Heart right ventricle (tissue), 16 donors: Measurements from ENCODE around the gene MBNL2. TPM values are rescaled to one million over a fixed set of nuclear protein-coding genes. Genes with fewer than 3 reads are reported as not detected.

Experiments
- ATAC-seq, 8 donors: fragments of 200-7000 bp; cut with Tn5 transposase; one replicate each; pipeline ENCODE4 v1.9.1; 2020; ENCODE audit warnings: mild to moderate bottlenecking in 8 of 8, moderate library complexity in 8 of 8, moderate number of reproducible peaks in 1 of 8
- DNase-seq, 2 donors: peaks; one replicate each; pipeline ENCODE4 v3.0.0-alpha.2; 2020
- H3K27ac ChIP-seq, 10 donors: fragments of 200-600 bp; sonication (generic) in 2 of 10; one replicate each; pipeline versions ENCODE4 v1.5.0 to v1.8.0; 2020 to 2022; ENCODE audit warnings: mild to moderate bottlenecking in 3 of 10
- H3K27me3 ChIP-seq, 7 donors: fragments of 200-600 bp; one replicate each; pipeline ENCODE4 v1.8.0; 2021 to 2022; ENCODE audit warnings: mild to moderate bottlenecking in 2 of 7
- H3K36me3 ChIP-seq, 9 donors: fragments of 200-600 bp; sonication (generic) in 1 of 9; one replicate each; pipeline versions ENCODE4 v1.5.0 to v1.8.0; 2020 to 2022; ENCODE audit warnings: mild to moderate bottlenecking in 2 of 9
- H3K4me1 ChIP-seq, 9 donors: fragments of 200-600 bp; sonication (generic) in 1 of 9; one replicate each; pipeline versions ENCODE4 v1.5.0 to v1.8.0; 2020 to 2022; ENCODE audit warnings: mild to moderate bottlenecking in 4 of 9
- H3K4me3 ChIP-seq, 10 donors: fragments of 200-600 bp; sonication (generic) in 2 of 10; one replicate each; pipeline versions ENCODE4 v1.5.0 to v1.8.0; 2020 to 2022; ENCODE audit warnings: mild to moderate bottlenecking in 7 of 10, moderate library complexity in 2 of 10
- H3K9me3 ChIP-seq, 11 donors: fragments of 200-600 bp in 10 of 11; sonication (generic) in 2 of 11; one replicate each; pipeline versions ENCODE4 v1.5.0 to v1.8.0; 2013 to 2022; ENCODE audit warnings: mild to moderate bottlenecking in 2 of 11, control low read depth in 1 of 11, moderate library complexity in 1 of 11
- CTCF ChIP-seq, 9 donors: fragments of 200-600 bp; sonication (generic) in 2 of 9; IDR thresholded peaks; one replicate each; pipeline versions ENCODE4 v1.5.0 to v1.8.0; 2021 to 2022; ENCODE audit warnings: antibody characterized with exemption in 9 of 9, mild to moderate bottlenecking in 5 of 9, moderate library complexity in 1 of 9
- WGBS, 2 donors: extraction: QIAGEN DNeasy Blood & Tissue Kit; methylation state at CpG; one replicate each; pipeline ENCODE4 v1.1.7; 2013; ENCODE audit warnings: inconsistent platforms in 1 of 2; 5-methylcytosine and 5-hydroxymethylcytosine counted together
- intact Hi-C, 10 donors: fragments of 100-400 bp; cut with DNase I; formaldehyde crosslinking; loops; one replicate each; pipeline versions ENCODE4 v1.11.1 to v1.14.2; 2022
- polyA plus RNA-seq, 2 donors: library from polyadenylated mRNA; stranded (reverse); fragments of 200-250 nt; gene quantifications; one replicate each; pipeline ENCODE4 v1.2.3, GENCODE V29; 2013
- total RNA-seq, 10 donors: library from RNA; stranded (reverse); fragmentation: NEBNext Ultra II Directional in 3 of 10; extraction: Animal tissue kit (Norgen Biotek cat#: 25700) in 3 of 10; gene quantifications; one replicate each; pipeline versions ENCODE4 v1.2.1 to v1.2.4, GENCODE V29; 2021 to 2023
- donor health status: Arrhythmogenic right ventricular cardiomyopathy.
- donor health status: ischemic (EF 13 %, LVEDD 7.1; RV severe dilation, severe dysfunction).
- donor health status: healthy with polysubstance abuse.
- donor health status: DM: no; HTN: yes; CAD: no.
- donor health status: DM: no; HTN: no; CAD: no.
- donor health status: ischemic (EF 25% LVEDD 6.9; RV normal size, moderate dysfunction).
- donor health status: ischemic (EF 25% LVEDD 5.7; RV mildly dilated, moderate dysfunction).
- donor health status: healthy.
- donor health status: DM: yes; HTN: yes; CAD: no.
- donor health status: Ischemic cardiomyopathy.
- donor health status: ischemic (EF 35%, LVEDD 5.7; RV mildly dilated, moderate dysfunction).
- donor health status: nonischemic (EF 11% LVEDD 7.7; RV severe dilation, severe dysfunction).
- donor health status: DM: yes; HTN: yes; CAD: no.
- donor health status: PGD.
- donor health status: ischemic (EF 29% LVEDD 5.4; RV normal size, mild dysfunction).
- donor health status: nonischemic (EF 23%, LVEDD 6.1; RV moderate dilation, normal function).

Gene MBNL2
- total and polyA plus RNA-seq, 12 donors, result 17.2 to 95.0 (median 83.2) TPM

- WGBS, 2 donors, result 67 to 72% methylated on average over 7 of the region's 7 CpGs
- intact Hi-C loops, result loop anchor here in 5 of 10 donors (5.0 to 10.0 kb wide), 4 partner anchors 118 to 228 kb away; partner anchors contain the start of gene MBNL2 (in 3 of the 5)
- peak in 1 of 8 donors; percentile 23 for ATAC-seq
- peak overlapping the region in 9 of 10 donors; percentile 42 to 81 (median 70) for H3K27ac ChIP-seq
- no peak for DNase-seq
- H3K27me3 ChIP-seq, result no peaks in the 10 kb centered on the region
- peaks cover 0 to 50% (median 8%) of the 10 kb centered on the region in 9 donors for H3K36me3 ChIP-seq
- H3K4me3 ChIP-seq, result no peak overlapping the region
- H3K4me1 ChIP-seq, result peaks cover 0 to 75% (median 41%) of the 10 kb centered on the region in 9 donors
- no peak for TF ChIP-seq CTCF (IDR thresholded peaks at IDR 0.05)
- no peaks in the 10 kb centered on the region for H3K9me3 ChIP-seq
Observed at GRCh38 chr13:97339988-97340749, 118.0 kb downstream of the MBNL2 start.

- no peaks in the 10 kb centered on the region for H3K9me3 ChIP-seq
- ATAC-seq, result no peak
- H3K4me3 ChIP-seq, result no peak overlapping the region
- H3K4me1 ChIP-seq, result peaks cover 0 to 65% (median 35%) of the 10 kb centered on the region in 9 donors
- peaks cover 0 to 48% (median 8%) of the 10 kb centered on the region in 9 donors for H3K36me3 ChIP-seq
- no peak for TF ChIP-seq CTCF (IDR thresholded peaks at IDR 0.05)
- H3K27me3 ChIP-seq, result no peaks in the 10 kb centered on the region
- intact Hi-C loops, result loop anchor here in 4 of 10 donors (5.0 to 10.0 kb wide), 4 partner anchors 119 to 229 kb away; partner anchors contain the start of gene MBNL2 (in 2 of the 4)
- H3K27ac ChIP-seq, result peak overlapping the region in 4 of 10 donors; percentile 19 to 81 (median 52)
- WGBS, 2 donors, result 88 to 94% methylated on average over 1 of the region's 1 CpG
- DNase-seq, result no peak
Observed at GRCh38 chr13:97341135-97341534, 119.0 kb downstream of the MBNL2 start.

GRCh38 chr13:97342136-97342535 is 120.0 kb downstream of the MBNL2 start:
- no peak overlapping the region for H3K4me3 ChIP-seq
- WGBS, 2 donors, result 82 to 84% methylated on average over 2 of the region's 2 CpGs
- no peak for TF ChIP-seq CTCF (IDR thresholded peaks at IDR 0.05)
- ATAC-seq (no peak), DNase-seq (no peak)
- peaks cover 0 to 47% (median 9%) of the 10 kb centered on the region in 9 donors for H3K36me3 ChIP-seq
- H3K27me3 ChIP-seq, result no peaks in the 10 kb centered on the region
- peak overlapping the region in 3 of 10 donors; percentile 4 to 81 (median 31) for H3K27ac ChIP-seq
- H3K9me3 ChIP-seq, result no peaks in the 10 kb centered on the region
- intact Hi-C loops, result loop anchor here in 4 of 10 donors (5.0 to 10.0 kb wide), 4 partner anchors 120 to 230 kb away; partner anchors contain the start of gene MBNL2 (in 2 of the 4)
- H3K4me1 ChIP-seq, result peaks cover 0 to 65% (median 35%) of the 10 kb centered on the region in 9 donors

GRCh38 chr13:97342936-97343335 is 120.8 kb downstream of the MBNL2 start:
- peak overlapping the region in 4 of 10 donors; percentile 0 to 81 (median 16) for H3K27ac ChIP-seq
- peaks cover 0 to 49% (median 12%) of the 10 kb centered on the region in 9 donors for H3K36me3 ChIP-seq
- intact Hi-C loops, result loop anchor here in 5 of 10 donors (1.0 to 10.0 kb wide), 5 partner anchors 121 to 231 kb away; partner anchors contain the start of gene MBNL2 (in 2 of the 5)
- peaks cover 0 to 65% (median 35%) of the 10 kb centered on the region in 9 donors for H3K4me1 ChIP-seq
- H3K4me3 ChIP-seq, result no peak overlapping the region
- H3K9me3 ChIP-seq, result no peaks in the 10 kb centered on the region
- DNase-seq, result no peak
- no peak for TF ChIP-seq CTCF (IDR thresholded peaks at IDR 0.05)
- WGBS, 2 donors, result 71% methylated on average over 8 of the region's 8 CpGs
- no peaks in the 10 kb centered on the region for H3K27me3 ChIP-seq
- ATAC-seq, result no peak
